ENCODE data around the gene ST7.

- TF ChIP-seq, protein P1, sequence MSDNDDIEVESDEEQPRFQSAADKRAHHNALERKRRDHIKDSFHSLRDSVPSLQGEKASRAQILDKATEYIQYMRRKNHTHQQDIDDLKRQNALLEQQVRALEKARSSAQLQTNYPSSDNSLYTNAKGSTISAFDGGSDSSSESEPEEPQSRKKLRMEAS (IDR thresholded peaks at IDR 0.05; ENCODE audit: insufficient read depth, insufficient read length): no peak
- no peak for TF ChIP-seq POLR2AphosphoS5 (IDR thresholded peaks at IDR 0.05; ENCODE audit: insufficient read depth, low read depth, low read length)
- no peak for TF ChIP-seq EZH2 (IDR thresholded peaks at IDR 0.05; ENCODE audit: borderline replicate concordance, low read depth, low read length, severe bottlenecking)
- no peak for TF ChIP-seq JUN (IDR thresholded peaks at IDR 0.05; ENCODE audit: borderline replicate concordance, insufficient read depth, insufficient read length, low read depth)
- TF ChIP-seq, protein P2, sequence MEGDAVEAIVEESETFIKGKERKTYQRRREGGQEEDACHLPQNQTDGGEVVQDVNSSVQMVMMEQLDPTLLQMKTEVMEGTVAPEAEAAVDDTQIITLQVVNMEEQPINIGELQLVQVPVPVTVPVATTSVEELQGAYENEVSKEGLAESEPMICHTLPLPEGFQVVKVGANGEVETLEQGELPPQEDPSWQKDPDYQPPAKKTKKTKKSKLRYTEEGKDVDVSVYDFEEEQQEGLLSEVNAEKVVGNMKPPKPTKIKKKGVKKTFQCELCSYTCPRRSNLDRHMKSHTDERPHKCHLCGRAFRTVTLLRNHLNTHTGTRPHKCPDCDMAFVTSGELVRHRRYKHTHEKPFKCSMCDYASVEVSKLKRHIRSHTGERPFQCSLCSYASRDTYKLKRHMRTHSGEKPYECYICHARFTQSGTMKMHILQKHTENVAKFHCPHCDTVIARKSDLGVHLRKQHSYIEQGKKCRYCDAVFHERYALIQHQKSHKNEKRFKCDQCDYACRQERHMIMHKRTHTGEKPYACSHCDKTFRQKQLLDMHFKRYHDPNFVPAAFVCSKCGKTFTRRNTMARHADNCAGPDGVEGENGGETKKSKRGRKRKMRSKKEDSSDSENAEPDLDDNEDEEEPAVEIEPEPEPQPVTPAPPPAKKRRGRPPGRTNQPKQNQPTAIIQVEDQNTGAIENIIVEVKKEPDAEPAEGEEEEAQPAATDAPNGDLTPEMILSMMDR (IDR thresholded peaks at IDR 0.05; ENCODE audit: extremely low read depth in 1 of 2, insufficient read depth in 1 of 2, low read depth in 1 of 2, low read length in 2 of 2): no peak
- TF ChIP-seq POLR2A (IDR thresholded peaks at IDR 0.05; ENCODE audit: low read depth, low read length): no peak
These were observed 196.4 kb downstream of the ST7 start for GRCh38 chr7:117149692-117150091.

Data from endothelial cell of umbilical vein (primary cell).